ENCODE measurements around the gene PRMT7.
"Not testable (repeated sequence)": the region's sequence is repeated elsewhere in the genome, so short reads cannot be mapped to it uniquely, and the experiment has no call there.

Gene PRMT7

DNA sequence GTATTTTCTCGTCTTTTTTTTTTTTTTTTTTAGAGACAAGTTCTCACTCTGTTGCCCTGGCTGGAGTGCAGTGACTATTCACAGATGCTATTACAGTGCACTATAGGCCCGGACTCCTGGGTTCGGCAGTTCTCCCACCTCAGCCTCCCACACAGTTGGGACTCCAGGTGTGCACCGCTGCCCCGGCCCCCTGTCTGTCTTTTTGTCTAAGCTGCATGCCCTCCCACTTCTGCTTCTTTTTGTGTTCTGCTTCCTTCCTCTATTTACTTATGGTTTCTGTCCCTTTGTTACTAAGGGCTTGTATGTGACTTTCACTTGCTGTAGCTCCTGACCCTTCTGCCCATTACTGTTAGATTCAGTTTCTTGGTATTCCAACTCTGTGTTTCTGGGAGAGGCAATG, 26.0 kb upstream of the PRMT7 start:
- no peak for DNase-seq

DNA sequence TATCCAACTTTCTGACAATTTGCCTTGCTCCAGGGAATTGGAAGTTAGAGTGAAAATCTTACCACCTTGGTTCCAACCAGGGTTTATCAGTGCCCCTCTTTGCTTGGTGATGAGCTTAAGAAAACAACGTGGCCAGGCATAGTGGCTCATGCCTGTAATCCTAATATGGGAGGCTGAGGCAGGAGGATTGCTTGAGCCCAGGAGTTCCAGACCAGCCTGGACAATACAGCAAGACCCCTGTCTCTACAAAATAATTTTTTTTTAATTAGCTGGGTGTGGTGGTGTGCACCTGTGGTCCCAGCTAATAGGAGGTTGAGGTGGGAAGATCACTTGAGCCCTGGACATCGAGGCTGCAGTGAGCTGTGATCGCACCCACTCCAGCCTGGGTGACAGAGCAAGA, 25.1 kb upstream of the PRMT7 start:
- no peak for DNase-seq

- DNase-seq = peak in 1 of 2 donors; percentile 17
Observed at GRCh38 chr16:68286153-68287074, 24.4 kb upstream of the PRMT7 start.

- peak; percentile 30 for DNase-seq
Observed at GRCh38 chr16:68287276-68288251, 23.3 kb upstream of the PRMT7 start.

GRCh38 chr16:68288252-68288650, 22.6 kb upstream of the PRMT7 start:
- DNase-seq = no peak

DNA sequence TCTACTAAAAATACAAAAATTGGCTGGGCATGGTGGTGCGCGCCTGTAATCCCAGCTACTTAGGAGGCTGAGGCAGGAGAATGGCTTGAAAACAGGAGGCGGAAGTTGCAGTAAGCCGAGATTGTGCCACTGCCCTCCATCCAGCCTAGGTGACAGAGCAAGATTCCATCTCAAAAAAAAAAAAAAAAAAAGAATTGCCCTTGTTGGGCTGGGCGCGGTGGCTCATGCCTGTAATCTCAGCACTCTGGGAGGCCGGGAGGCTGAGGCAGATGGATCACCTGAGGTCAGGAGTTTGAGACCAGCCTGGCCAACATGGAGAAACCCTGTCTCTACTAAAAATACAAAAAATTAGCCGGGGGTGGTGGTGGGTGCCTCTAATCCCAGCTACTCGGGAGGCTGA, 22.0 kb upstream of the PRMT7 start:
- DNase-seq = not testable (repeated sequence)

- DNase-seq = no peak
Observed at GRCh38 chr16:68289202-68289601, 21.6 kb upstream of the PRMT7 start.

DNA sequence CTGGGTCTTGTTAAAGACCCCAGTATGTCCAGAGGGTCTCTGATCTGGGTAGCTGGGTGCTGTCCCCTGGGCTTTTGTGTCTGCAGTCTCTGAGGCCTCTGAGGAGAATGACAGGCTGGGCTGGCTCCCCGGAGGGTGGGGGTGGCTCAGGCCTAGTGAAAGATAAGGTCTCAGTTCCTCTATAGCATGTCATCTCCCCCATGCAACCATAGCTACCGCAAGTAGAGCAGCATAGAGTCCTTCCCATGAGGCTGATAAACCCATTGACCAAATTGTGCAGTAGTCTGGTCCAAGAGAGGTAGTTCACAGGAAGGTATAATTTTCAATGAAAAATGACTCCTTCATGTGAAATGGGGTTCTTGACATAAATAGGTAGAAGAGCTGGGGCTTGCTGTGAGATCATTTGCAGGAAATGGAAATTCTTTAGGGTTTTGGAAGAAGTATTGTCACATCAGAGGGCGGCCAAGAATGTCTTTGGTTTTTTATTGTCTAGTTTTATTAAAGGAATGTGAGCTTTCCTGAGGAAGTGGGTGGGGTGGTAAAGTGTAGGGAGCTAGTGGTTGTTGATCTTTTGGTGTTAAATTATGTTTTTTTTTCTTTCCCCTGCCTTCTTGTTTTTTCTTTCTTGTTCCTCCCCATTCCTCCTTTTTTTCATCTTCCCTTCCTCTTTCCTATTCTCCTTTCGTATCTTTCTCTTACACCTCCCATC, 21.0 kb upstream of the PRMT7 start:
- peak; percentile 46 to 50 for DNase-seq

DNA sequence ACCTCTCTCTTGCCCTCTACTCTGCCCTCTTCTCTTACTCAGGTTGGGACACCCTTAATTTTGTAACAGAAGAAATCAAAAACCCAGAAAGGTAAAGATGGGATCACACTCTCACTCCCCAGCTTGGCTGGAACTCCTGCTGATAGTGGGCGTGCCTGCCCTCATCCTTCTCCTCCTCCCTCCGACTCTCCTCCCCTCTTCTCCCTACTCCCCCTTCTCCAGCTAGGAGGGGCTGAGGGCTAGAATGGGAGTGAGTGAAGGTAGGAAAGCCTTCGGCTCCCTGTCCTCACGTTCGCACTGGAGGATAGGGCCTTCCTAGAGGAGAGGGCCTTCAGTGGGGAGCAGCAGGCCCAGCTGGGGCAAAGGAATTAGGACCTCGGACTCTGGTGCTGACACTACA, 20.4 kb upstream of the PRMT7 start:
- DNase-seq = no peak

DNA sequence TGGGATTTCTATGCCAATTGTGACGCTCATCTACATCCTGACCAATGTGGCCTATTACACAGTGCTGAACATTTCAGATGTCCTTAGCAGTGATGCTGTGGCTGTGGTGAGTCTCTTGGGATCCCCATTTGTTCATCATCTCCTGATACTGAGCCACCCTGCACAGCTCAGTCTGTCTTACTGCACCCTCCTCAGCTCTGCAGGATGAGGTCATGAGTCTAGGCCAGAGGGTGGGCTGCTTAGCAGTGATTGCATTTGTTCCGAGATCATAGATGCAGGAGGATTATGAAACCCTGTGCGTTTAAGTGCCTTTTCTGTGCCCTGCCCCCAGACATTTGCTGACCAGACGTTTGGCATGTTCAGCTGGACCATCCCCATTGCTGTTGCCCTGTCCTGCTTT, 19.6 kb upstream of the PRMT7 start:
- DNase-seq = no peak

DNA sequence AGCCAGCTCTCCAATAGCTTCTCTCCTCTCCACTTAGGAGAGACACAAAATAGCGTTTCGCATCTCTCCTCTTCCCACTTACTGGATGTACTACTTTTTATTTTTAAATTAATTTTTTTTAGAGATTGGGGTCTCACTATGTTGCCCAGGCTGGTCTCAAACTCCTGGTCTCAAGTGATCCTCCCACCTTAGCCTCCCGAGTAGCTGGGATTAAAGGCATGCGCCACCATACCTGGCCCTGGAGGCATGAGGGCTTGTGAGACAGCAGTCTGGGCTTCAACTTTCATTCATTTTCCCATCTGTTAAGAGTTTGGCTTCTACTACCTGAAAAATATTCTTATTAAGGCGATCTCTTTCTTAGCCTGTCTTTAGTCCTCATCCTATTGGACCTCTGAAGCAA, 18.4 kb upstream of the PRMT7 start:
- no peak for DNase-seq

- DNase-seq = no peak
Observed at GRCh38 chr16:68296291-68296690, 14.5 kb upstream of the PRMT7 start.

GRCh38 chr16:68296693-68297092, 14.1 kb upstream of the PRMT7 start:
- no peak for DNase-seq

GRCh38 chr16:68297908-68298307, 12.9 kb upstream of the PRMT7 start:
- no peak for DNase-seq

DNA sequence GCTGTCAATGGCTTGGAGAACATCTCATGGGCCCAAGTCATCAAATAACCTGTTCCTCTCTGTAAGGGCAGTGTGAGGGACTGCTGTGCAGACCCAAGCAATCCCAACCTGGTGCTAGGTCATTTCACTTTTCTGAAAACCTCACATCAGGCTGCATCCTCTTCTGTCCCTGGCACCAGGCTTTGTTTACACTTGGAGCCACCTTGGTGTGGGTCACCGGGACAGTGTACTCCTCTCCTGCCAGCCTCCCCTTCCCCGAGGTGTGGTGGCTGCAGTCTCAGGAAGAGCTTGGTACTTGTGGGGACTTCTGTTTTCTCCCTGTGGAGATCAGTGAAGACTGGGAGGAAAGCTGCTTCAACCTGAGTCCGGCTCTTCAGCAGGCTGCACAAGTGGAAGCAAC, 12.5 kb upstream of the PRMT7 start:
- DNase-seq = no peak

- no peak for DNase-seq
Observed at GRCh38 chr16:68298907-68299561, 11.8 kb upstream of the PRMT7 start.

DNA sequence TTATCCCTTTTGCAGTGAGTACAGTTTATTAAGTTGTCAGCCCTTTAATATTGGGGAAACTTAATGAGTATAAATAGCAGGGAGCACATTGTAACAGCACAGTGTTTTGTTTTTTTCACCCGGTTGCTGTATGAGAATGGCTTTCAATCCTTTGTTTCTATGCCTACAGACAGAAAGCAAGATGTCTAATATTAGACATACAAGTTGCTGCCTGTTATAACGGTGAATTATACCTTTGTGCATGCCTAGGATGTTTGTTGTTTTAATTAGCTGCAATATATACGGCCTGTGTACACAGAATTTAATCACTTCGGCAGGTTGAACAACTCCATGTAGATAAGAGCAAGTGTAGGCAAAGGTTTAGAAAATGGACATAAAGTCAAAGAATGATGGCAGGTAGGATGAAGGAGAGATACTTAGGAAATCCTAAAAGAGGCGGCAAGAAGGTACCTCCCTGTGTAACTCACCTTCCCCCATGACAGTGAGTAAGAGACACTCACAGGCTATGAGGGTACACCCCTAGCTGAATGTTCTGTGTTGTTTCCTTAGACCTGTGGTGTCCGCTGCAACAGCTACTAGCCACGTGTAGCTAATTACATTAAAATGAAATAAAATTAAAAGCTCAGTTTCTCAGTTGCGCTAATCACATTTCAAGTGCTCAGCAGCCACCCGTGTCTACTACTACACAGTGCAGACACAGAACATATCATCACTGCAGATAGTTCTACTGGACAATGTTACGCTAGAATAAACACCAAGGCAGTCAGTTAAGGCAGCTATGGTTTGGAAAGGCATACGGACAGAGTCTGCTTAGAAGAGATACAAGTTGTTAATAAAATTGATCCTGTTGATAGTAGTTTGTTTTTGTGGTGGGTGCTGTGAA, 11.0 kb upstream of the PRMT7 start:
- no peak for DNase-seq

- DNase-seq = no peak
Observed at GRCh38 chr16:68300734-68301459, 9.9 kb upstream of the PRMT7 start.

- no peak for DNase-seq
Observed at GRCh38 chr16:68306633-68307032, 4.2 kb upstream of the PRMT7 start.

DNA sequence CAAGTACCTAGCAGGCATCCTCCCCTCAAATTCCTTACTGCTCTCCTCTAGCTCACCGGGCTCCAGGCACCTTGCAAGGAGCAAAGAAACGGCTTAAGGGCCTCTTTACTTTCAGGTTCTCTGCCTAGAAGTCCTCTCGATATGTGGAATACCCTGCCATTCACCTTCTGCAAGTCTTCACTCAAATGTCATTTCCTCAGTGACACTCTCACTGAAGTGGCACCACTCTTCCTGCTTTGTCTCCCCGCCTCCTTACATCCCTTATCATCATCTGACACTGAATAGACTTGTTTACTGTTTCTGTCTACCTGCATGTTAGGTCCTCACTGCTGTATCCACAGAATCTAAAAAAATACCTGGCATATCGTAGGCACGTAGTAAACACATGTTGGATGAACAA, 1.0 kb upstream of the PRMT7 start:
- no peak for DNase-seq

DNA sequence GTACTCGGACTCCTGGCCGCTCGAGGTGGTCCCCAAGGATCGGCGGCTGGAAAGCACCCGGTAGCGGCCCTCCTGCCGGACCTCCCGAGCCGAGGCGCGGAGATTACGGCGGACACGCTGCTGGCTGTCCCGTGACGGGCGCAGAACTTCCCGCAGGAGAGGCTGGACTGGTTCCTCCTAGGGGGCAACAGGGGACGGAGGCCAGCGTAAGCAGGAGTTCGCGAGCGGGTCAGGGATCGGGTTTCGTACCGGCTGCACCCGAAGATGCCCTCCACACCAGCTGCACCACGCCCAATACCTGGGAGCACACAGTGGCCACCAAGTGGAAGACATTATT, 414 bp upstream of the PRMT7 start:
- no peak for DNase-seq

All from activated CD4-positive, alpha-beta T cell treated with anti-CD3 and anti-CD28 coated beads for 4 hours (primary cell).